GM19395 (cell line): ENCODE measurements around the gene DEAF1.
"Not testable (repeated sequence)": the region's sequence is repeated elsewhere in the genome, so short reads cannot be mapped to it uniquely, and the experiment has no call there.

ENCODE experiments used
- ATAC-seq: cut with Tn5 transposase; IDR thresholded peaks from one replicate; pipeline ENCODE4 v1.9.1; 2021; ENCODE audit warnings: mild to moderate bottlenecking, moderate library complexity; ENCODE audit not compliant: unreplicated experiment

The DEAF1 gene

DNA sequence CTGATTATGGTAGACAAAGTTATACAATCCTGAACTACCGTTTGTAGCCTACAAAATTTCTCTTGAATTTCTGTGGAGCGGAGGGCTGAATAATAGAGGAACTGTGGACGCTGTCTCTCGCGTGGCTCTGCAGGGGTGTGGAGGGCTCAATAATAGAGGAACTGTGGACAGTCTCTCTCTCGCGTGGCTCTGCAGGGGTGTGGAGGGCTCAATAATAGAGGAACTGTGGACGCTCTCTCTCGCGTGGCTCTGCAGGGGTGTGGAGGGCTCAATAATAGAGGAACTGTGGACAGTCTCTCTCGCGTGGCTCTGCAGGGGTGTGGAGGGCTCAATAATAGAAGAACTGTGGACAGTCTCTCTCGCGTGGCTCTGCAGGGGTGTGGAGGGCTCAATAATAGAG, 41.9 kb downstream of the DEAF1 start:
- not testable (repeated sequence) for ATAC-seq

GRCh38 chr11:650482-650881, 44.5 kb downstream of the DEAF1 start:
- no peak for ATAC-seq

GRCh38 chr11:647672-648158, 47.3 kb downstream of the DEAF1 start:
- ATAC-seq: not testable (repeated sequence)

- ATAC-seq: no peak
Measured at GRCh38 chr11:646214-646613, 48.8 kb downstream of the DEAF1 start.

DNA sequence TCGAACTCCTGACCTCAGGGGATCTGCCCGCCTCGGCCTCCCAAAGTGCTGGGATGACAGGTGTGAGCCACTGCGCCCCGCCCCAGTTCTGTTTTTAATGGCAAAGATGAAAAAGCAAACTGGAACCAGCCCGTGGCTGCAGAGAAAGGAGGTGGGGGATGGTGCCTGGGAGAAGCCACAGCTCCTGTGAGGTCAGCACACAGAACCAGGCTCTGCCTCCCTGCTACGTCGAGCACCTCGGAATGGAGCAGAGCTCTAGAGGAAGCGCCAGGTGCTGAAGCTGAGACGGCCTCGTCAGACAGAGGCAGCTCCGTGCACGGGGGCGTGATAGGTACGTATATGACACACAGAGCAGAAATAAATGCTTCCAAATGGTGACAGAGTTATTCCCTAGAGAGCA, 49.5 kb downstream of the DEAF1 start:
- ATAC-seq: no peak

DNA sequence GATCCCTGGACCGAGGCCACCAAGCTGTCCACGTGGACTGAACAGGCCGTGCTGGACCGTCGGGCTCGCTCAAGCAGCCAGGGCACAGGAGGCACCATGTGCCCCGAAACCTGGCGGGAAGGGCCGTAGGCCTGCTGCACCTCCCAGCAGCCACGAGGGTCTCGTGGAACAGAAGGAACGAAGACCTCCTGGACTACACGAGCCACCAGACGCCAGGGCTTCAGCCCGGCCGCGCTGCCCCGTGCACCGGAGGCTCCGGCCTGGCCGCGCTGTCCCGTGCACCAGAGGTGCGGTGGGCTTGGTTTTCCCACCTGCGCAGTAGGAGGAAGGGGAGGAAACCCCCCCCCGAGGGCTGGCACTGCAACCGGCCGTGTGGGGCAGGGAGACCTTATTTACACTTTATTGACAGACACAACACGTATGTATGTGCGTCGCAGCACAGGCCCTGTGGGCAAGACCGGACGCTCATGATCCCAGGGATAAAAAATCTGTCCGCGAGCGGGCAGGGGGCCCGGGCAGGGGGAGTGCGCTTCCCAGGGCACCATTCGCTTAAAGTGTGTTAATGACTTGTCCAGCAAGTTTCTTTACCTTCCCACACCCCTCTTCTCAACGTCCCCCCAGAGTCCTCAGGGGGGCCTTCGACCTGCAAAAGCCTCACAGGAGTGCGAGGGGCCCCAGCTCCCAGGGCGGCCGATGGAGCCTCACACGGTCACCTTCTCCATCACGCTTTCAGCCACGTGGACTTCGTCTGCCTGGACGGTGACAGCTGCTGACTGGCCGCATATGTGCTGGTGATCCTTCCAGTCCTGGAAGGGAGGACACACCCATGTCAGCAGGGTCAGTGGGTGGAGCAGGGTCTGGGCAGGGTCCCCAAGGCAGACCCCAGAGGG, 50.9 kb downstream of the DEAF1 start:
- ATAC-seq: no peak

DNA sequence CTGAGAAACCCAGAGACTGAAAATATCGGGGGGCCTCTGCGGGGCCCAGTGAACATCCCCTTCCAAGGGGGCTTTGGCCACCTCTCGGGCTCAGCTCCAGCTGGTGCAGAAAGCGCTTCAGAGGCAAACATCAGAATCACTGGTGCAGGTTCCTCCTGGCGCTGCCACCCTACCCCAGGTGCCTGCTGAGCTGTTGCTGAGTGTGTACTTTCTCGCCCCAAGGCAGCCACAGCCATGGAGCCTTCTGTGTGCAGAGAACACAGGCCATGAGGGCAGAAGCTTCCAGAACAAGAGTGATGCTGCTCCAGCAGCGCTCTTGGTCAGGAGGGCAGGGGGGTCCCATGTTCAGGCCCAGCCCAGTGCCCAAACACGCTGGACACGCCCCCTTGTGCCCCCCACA, 51.7 kb downstream of the DEAF1 start:
- ATAC-seq: no peak

GRCh38 chr11:641806-642370, 53.1 kb downstream of the DEAF1 start:
- ATAC-seq: no peak

GRCh38 chr11:640021-640706, 54.9 kb downstream of the DEAF1 start:
- ATAC-seq: no peak

DNA sequence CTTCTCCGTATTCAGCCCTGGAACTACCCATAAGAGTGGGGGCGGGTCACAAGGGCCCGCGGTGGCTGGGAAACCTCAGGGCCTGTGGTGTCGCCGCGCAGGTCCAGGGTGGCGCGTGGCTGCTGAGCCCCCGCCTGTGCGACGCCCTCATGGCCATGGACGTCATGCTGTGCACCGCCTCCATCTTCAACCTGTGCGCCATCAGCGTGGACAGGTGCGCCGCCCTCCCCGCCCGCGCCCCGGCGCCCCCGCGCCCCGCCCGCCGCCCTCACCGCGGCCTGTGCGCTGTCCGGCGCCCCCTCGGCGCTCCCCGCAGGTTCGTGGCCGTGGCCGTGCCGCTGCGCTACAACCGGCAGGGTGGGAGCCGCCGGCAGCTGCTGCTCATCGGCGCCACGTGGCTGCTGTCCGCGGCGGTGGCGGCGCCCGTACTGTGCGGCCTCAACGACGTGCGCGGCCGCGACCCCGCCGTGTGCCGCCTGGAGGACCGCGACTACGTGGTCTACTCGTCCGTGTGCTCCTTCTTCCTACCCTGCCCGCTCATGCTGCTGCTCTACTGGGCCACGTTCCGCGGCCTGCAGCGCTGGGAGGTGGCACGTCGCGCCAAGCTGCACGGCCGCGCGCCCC, 55.6 kb downstream of the DEAF1 start:
- ATAC-seq: no peak

- no peak for ATAC-seq
Measured at GRCh38 chr11:638631-639331, 56.2 kb downstream of the DEAF1 start.

- no peak for ATAC-seq
Measured at GRCh38 chr11:637593-638521, 57.2 kb downstream of the DEAF1 start.

GRCh38 chr11:637333-637592, 57.8 kb downstream of the DEAF1 start:
- no peak for ATAC-seq

DNA sequence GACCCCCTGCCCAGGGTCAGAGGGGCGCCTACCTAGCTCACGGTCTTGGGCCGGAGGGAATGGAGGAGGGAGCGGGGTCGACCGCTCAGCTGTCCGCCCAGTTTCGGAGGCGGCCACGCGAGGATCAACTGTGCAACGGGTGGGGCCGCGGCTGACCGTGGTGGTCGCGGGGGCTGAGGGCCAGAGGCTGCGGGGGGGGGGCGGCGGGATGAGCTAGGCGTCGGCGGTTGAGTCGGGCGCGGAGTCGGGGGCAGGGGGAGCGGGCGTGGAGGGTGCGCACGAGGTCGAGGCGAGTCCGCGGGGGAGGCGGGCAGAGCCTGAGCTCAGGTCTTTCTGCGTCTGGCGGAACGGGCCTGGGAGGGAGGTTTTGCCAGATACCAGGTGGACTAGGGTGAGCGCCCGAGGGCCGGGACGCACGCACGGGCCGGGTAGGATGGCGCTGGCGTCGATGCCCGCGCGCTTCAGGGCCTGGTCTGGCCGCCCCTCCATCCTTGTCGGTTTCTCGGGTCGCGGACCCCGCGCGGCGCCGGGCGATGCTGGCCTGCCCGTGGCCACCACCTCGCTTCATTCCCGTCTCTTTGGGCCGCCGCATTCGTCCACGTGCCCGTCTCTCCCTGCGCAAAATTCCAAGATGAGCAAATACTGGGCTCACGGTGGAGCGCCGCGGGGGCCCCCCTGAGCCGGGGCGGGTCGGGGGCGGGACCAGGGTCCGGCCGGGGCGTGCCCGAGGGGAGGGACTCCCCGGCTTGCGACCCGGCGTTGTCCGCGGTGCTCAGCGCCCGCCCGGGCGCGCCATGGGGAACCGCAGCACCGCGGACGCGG, 58.3 kb downstream of the DEAF1 start, which contains the start of gene DRD4:
DRD4 (plus strand) TSS at position 759 of the 822 bp plus-strand sequence; CDS start at position 795, 36 bp downstream.
- ATAC-seq: no peak

- ATAC-seq: no peak
Measured at GRCh38 chr11:635945-636510, 59.0 kb downstream of the DEAF1 start.

DNA sequence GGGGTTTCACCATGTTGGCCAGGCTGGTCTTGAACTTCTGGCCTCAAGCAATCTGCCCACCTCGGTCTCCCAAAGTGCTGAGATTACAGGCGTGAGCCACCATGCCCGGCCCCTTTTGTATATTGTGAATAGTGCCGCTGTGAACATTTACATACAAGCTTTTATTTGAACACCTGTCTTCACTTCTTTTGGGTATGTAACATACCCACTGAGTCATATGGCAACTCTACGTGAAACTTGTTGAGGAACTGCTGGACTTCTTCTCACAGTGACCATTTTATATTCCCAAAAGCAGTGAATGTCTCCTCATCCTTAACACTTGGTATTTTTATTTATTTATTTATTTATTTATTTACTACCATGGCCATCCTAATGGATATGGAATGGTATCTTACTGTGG, 64.2 kb downstream of the DEAF1 start:
- ATAC-seq: no peak

DNA sequence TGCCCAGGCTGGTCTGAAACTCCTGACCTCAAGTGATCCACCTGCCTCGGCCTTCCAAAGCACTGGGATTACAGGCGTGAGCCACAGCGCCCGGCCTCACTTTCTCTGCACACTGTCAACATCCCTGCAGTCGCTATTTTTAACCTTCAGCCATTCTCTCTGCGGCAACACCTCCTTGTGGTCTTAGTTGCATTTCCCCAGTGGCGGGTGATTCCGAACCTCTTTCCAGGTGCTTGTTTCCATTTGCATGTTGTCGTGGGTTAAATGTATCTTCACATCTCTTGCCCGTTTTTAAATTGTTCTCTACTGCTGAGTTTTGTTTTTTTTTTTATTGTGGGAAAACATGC, 65.8 kb downstream of the DEAF1 start:
- peak; percentile 56 for ATAC-seq

GRCh38 chr11:628056-628455, 67.0 kb downstream of the DEAF1 start:
- ATAC-seq: no peak

DNA sequence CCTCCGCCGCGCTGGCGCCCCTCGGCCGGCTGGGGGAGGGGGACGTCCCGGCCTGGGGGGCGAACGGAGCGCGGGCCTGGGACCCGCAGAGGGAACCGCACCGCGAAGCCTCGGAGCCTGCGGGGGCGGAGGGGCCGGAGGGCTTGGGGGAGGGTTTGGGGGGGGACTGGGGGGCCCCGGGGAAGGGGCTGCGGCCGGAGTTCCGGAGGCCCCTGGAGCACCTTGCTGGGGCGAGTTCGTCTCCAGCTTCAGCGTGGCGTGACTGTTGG, 67.8 kb downstream of the DEAF1 start:
- no peak for ATAC-seq
